Hepatocyte (in vitro differentiated cells): ENCODE measurements around the gene PVR.

Source experiments
- CTCF ChIP-seq: fragments of 200-600 bp; sonication (generic); IDR thresholded peaks from 2 replicates; pipeline ENCODE4 v1.5.1; 2016; ENCODE audit warnings: antibody characterized with exemption, mild to moderate bottlenecking; ENCODE audit not compliant: poor library complexity
- EZH2 ChIP-seq: fragments of 200-600 bp; sonication (generic); IDR thresholded peaks from 2 replicates; pipeline ENCODE4 v1.6.1; 2016; ENCODE audit warnings: antibody characterized with exemption, mild to moderate bottlenecking, borderline replicate concordance
- EZH2phosphoT487 ChIP-seq: fragments of 200-600 bp; sonication (generic); IDR thresholded peaks from one replicate; pipeline ENCODE4 v1.6.1; 2018; ENCODE audit warnings: antibody characterized with exemption, mild to moderate bottlenecking, low read depth, moderate library complexity; ENCODE audit not compliant: unreplicated experiment, severe bottlenecking

GRCh38 chr19:44700547-44700946, 56.8 kb downstream of the PVR start:
- TF ChIP-seq CTCF = no peak
- TF ChIP-seq EZH2phosphoT487 = no peak
- no peak for TF ChIP-seq EZH2
